ENCODE results near the gene NACAD. TPM values are rescaled to one million over a fixed set of nuclear protein-coding genes. Genes with fewer than 3 reads are reported as not detected.

The NACAD gene
- total RNA-seq, 1 donor from 2014 or later, result 21.9 TPM

DNA sequence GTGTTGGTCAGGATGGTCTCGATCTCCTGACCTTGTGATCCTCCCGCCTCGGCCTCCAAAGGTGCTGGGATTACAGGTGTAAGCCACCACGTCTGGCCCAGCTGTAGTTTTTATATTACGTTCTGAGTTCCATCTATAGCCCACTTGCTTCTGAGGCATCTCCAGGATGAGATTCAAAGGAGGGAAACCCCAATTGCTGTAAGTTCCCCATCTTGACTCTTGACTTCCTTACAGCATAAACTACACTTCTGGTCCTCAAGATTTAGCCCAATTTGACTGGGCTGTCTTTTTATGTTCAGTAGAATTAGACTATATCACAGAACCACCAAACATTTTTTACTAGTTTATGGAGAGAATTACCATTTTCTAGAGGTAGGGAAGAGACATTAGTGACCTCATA lies 44.4 kb downstream of the NACAD start:
- Mint-ChIP-seq H3K9me3 (ENCODE audit: low read depth) (no peaks in the 10 kb centered on the region), H3K36me3 (ENCODE audit: low read depth) (peaks cover 21% of the 10 kb centered on the region), H3K4me3 (ENCODE audit: unreplicated experiment) (no peak overlapping the region), H3K4me1 (ENCODE audit: low read depth) (no peaks in the 10 kb centered on the region), H3K27me3 (ENCODE audit: low read depth) (no peaks in the 10 kb centered on the region), H3K27ac (ENCODE audit: unreplicated experiment) (no peak overlapping the region)
- TF ChIP-seq CTCF (IDR thresholded peaks at IDR 0.05), result no peak
- no peak for DNase-seq (ENCODE audit: low spot score)

DNA sequence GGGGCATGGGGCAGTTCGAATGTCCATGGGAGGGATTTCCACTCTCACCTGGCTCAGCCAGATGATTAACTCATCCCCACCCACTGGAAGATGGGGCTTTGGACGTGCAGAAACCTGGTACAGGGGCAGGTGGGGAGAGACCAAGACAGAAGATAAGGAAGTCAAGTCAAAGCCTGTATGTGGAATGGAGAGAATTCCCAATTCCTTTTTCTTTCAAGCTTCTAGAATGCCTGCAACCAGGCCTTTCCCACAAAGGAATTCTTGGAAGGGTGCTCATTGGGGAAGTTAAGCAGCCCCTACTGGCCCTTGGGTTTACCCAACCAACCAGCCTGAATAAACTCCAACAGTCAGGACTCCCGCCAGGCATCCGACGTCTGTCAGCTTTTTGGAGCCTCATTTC lies 49.7 kb downstream of the NACAD start:
- Mint-ChIP-seq H3K4me1 (ENCODE audit: low read depth) (peaks cover under 1% of the 10 kb centered on the region), H3K4me3 (ENCODE audit: unreplicated experiment) (no peak overlapping the region), H3K36me3 (ENCODE audit: low read depth) (peaks cover 27% of the 10 kb centered on the region), H3K27me3 (ENCODE audit: low read depth) (no peaks in the 10 kb centered on the region), H3K9me3 (ENCODE audit: low read depth) (no peaks in the 10 kb centered on the region), H3K27ac (ENCODE audit: unreplicated experiment) (no peak overlapping the region)
- peak; percentile 7 for DNase-seq (ENCODE audit: low spot score)
- TF ChIP-seq CTCF (IDR thresholded peaks at IDR 0.05), result no peak

DNA sequence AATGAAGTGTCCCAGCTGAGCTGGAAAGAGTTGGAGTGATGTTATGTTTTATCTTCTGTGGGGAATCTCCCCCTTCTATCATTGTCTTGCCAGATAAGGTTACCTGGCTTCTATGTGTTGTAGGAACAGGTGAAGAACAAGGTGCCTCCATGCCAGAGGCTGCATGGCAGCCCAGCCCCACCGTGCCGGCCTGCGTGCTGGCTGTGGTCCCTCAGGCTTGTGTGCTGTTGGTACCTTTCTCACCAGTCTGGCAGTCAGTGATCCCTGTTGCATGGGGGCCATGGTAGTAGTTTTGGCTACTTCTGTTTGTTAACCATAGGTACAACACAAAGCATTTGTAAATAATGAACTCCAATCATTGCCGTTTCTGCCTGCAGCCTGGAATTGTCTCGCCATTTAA lies 50.9 kb downstream of the NACAD start:
- Mint-ChIP-seq H3K36me3 (ENCODE audit: low read depth) (peaks cover 22% of the 10 kb centered on the region), H3K9me3 (ENCODE audit: low read depth) (no peaks in the 10 kb centered on the region), H3K27ac (ENCODE audit: unreplicated experiment) (no peak overlapping the region), H3K27me3 (ENCODE audit: low read depth) (no peaks in the 10 kb centered on the region), H3K4me1 (ENCODE audit: low read depth) (peaks cover 13% of the 10 kb centered on the region), H3K4me3 (ENCODE audit: unreplicated experiment) (no peak overlapping the region)
- peak; percentile 43 for DNase-seq (ENCODE audit: low spot score)
- TF ChIP-seq CTCF (IDR thresholded peaks at IDR 0.05), result no peak

DNA sequence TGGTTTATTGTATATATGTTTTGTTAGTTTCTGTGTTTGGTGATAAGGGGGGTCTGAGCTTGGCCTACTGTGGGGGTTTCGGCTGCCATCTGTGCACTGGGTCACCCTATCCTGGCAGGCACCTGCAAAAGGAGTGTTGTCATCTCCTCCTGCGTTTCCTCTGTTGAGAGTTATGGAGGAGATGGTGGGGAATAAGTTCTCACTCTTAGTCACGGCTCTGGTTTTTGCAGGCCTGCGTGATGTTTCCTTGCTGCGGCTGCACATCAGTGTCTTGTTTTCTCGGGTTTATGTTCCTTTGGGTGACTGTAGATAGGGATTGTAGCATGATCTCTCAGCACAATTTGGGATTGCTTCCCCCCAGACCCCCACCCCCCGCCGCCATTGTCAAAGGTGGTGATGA lies 52.0 kb downstream of the NACAD start:
- H3K9me3 Mint-ChIP-seq (ENCODE audit: low read depth), result no peaks in the 10 kb centered on the region
- no peak overlapping the region for H3K27ac Mint-ChIP-seq (ENCODE audit: unreplicated experiment)
- H3K27me3 Mint-ChIP-seq (ENCODE audit: low read depth), result no peaks in the 10 kb centered on the region

DNA sequence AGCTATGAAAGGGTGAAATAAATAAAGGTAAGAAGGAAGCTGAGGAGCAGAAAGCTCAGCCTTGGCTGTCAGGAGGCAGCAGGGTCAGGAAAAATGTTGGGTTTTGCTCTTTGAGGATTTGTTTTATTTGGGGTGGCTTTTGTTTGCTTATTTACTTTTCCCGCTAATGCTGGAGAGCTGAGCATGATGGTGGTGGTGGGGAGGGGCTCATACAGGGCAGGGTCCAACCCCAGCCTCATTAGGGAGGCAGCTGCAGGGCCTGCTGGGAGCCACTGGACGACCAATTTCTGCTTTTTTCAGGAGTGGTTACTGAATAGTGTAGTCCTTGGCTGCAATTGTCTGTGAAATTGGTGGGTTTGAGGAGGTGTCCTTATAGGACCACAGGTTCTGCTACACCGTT lies 52.5 kb downstream of the NACAD start:
- Mint-ChIP-seq H3K9me3 (ENCODE audit: low read depth) (no peaks in the 10 kb centered on the region), H3K4me3 (ENCODE audit: unreplicated experiment) (no peak overlapping the region), H3K4me1 (ENCODE audit: low read depth) (peaks cover 17% of the 10 kb centered on the region), H3K27ac (ENCODE audit: unreplicated experiment) (no peak overlapping the region), H3K27me3 (ENCODE audit: low read depth) (no peaks in the 10 kb centered on the region), H3K36me3 (ENCODE audit: low read depth) (peaks cover 14% of the 10 kb centered on the region)
- no peak for TF ChIP-seq CTCF (IDR thresholded peaks at IDR 0.05)
- peak; percentile 24 for DNase-seq (ENCODE audit: low spot score)

More for the DNA sequence above, 52.0 kb downstream of the NACAD start:
- Mint-ChIP-seq H3K36me3 (ENCODE audit: low read depth) (peaks cover 15% of the 10 kb centered on the region), H3K4me1 (ENCODE audit: low read depth) (peaks cover 17% of the 10 kb centered on the region), H3K4me3 (ENCODE audit: unreplicated experiment) (no peak overlapping the region)
- DNase-seq (ENCODE audit: low spot score), result peak; percentile 35
- TF ChIP-seq CTCF (IDR thresholded peaks at IDR 0.05), result no peak

Data from chondrocyte (in vitro differentiated cells).